Esophagus squamous epithelium (tissue), 4 donors: ENCODE data around the gene MRPS15.

Experiments
- POLR2A ChIP-seq, 4 donors: fragments of 450-650 bp; IDR thresholded peaks; one replicate each; pipeline ENCODE4 v1.6.1; 2017; ENCODE audit warnings: antibody characterized with exemption in 4 of 4, mild to moderate bottlenecking in 4 of 4, moderate library complexity in 3 of 4
- TF ChIP-seq, protein P1 (sequence below), 6 experiments: fragments of 450-650 bp in 4 of 6; fragments of 200-600 bp in 2 of 6; sonication (generic) in 2 of 6; IDR thresholded peaks; one replicate each; pipeline ENCODE4 v1.5.1; 2016 to 2019; ENCODE audit warnings: antibody characterized with exemption in 6 of 6, mild to moderate bottlenecking in 4 of 6, moderate library complexity in 4 of 6

DNA sequence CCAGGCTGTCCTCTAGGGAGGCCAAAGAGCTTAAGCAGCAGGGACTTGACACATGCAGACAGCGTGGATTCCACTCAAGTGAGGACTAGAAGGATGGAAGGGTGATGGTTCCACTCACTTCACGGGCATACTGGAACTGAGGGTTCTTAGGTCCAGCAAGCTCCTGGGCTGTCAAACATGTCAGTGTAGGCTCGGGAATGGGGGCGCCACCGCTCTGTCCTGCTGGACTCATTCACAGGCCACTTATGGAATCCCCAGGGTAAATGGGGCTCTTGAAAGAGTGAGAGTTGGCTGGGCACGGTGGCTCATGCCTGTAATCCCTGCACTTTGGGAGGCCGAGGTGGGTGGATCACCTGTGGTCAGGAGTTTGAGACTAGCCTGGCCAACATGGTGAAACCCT lies 46.2 kb upstream of the MRPS15 start:
- TF ChIP-seq, protein P1, sequence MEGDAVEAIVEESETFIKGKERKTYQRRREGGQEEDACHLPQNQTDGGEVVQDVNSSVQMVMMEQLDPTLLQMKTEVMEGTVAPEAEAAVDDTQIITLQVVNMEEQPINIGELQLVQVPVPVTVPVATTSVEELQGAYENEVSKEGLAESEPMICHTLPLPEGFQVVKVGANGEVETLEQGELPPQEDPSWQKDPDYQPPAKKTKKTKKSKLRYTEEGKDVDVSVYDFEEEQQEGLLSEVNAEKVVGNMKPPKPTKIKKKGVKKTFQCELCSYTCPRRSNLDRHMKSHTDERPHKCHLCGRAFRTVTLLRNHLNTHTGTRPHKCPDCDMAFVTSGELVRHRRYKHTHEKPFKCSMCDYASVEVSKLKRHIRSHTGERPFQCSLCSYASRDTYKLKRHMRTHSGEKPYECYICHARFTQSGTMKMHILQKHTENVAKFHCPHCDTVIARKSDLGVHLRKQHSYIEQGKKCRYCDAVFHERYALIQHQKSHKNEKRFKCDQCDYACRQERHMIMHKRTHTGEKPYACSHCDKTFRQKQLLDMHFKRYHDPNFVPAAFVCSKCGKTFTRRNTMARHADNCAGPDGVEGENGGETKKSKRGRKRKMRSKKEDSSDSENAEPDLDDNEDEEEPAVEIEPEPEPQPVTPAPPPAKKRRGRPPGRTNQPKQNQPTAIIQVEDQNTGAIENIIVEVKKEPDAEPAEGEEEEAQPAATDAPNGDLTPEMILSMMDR (IDR thresholded peaks at IDR 0.05) = no peak
- TF ChIP-seq POLR2A (IDR thresholded peaks at IDR 0.05) = no peak
